Fibroblast of lung (primary cell): ENCODE data around the gene COG4.

Experiments
- EZH2 ChIP-seq: IDR thresholded peaks from 2 replicates; pipeline ENCODE4 v1.5.1; 2012; ENCODE audit warnings: low read length, control low read depth, mild to moderate bottlenecking; ENCODE audit errors: missing control alignments
- TF ChIP-seq, protein P1 (sequence below), 2 donors: IDR thresholded peaks in 1 of 2; conservative IDR thresholded peaks in 1 of 2; 1 replicate in 1 of 2; 2 replicates in 1 of 2; pipeline ENCODE4 v1.5.1; 2011 to 2012; ENCODE audit warnings: low read length in 2 of 2, control low read depth in 1 of 2, inconsistent platforms in 1 of 2, low read depth in 1 of 2, mild to moderate bottlenecking in 1 of 2

- TF ChIP-seq, protein P1, sequence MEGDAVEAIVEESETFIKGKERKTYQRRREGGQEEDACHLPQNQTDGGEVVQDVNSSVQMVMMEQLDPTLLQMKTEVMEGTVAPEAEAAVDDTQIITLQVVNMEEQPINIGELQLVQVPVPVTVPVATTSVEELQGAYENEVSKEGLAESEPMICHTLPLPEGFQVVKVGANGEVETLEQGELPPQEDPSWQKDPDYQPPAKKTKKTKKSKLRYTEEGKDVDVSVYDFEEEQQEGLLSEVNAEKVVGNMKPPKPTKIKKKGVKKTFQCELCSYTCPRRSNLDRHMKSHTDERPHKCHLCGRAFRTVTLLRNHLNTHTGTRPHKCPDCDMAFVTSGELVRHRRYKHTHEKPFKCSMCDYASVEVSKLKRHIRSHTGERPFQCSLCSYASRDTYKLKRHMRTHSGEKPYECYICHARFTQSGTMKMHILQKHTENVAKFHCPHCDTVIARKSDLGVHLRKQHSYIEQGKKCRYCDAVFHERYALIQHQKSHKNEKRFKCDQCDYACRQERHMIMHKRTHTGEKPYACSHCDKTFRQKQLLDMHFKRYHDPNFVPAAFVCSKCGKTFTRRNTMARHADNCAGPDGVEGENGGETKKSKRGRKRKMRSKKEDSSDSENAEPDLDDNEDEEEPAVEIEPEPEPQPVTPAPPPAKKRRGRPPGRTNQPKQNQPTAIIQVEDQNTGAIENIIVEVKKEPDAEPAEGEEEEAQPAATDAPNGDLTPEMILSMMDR (conservative IDR thresholded peaks at IDR 0.05 in 1 of 2, IDR thresholded peaks at IDR 0.05 in 1 of 2; ENCODE audit: low read depth in 1 of 2, low read length in 2 of 2) = no peak
- TF ChIP-seq EZH2 = no peak
Measured at GRCh38 chr16:70444249-70445063, 78.9 kb downstream of the COG4 start.
